ENCODE measurements around the gene TRIOBP. TPM values are rescaled to one million over a fixed set of nuclear protein-coding genes. Genes with fewer than 3 reads are reported as not detected.

TRIOBP gene
- total and polyA plus RNA-seq, 2 donors (not counting 3 experiments of a cell fraction or from before 2014, with no cell fraction given), result 60.6 to 104 TPM

DNA sequence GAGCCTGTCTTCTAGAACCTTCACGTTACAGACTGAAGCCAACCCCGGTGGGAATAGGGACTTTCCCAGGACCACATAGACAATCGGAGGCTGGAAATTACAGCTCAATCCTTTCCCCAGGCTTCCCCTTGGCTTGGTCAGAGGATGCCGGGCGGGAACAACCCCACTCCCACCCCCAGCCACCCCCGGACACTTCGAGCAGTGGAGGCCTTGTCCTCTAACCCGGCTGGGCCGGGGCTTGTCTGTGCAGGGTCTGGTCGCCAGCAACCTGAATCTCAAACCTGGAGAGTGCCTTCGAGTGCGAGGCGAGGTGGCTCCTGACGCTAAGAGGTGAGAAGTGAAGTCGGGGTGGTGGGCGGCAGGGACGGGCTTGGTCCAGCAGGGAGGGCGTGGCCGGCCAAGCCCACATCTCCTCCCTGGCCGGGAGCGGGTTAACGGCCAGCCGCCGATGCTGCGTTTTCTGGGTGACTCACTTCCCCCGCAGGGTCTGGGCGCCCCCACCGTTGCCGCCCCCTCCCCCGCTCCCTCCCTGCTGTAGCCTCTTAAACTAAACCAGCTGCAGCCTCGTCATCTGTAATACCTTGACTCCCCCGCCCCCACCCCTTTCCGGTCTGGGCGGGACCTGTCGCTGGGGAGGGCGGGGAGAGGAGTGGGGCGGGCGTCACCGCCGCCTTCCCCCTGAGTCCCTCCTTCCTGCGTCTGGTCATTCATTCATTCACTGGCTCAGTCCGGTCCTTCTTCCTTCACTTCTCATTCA lies 19.9 kb upstream of the TRIOBP start:
- TF ChIP-seq POLR2AphosphoS5 (IDR thresholded peaks at IDR 0.05; ENCODE audit: insufficient read depth, low read depth, low read length) (peak; percentile 95), POLR2A (IDR thresholded peaks at IDR 0.05; ENCODE audit: low read depth, low read length) (peak; percentile 81), FOS (IDR thresholded peaks at IDR 0.05; ENCODE audit: borderline replicate concordance, insufficient read depth, low read length) (peak; percentile 71), EZH2 (IDR thresholded peaks at IDR 0.05; ENCODE audit: borderline replicate concordance, low read depth, low read length, severe bottlenecking) (no peak)
- peaks cover 9% of the 10 kb centered on the region for H3K4me1 ChIP-seq (ENCODE audit: control insufficient read depth, extremely low read depth, insufficient read depth, low read length)
- peak overlapping the region; percentile 80 for H3K4me2 ChIP-seq (ENCODE audit: insufficient read depth, low read length)
- intact Hi-C loops (cut with micrococcal nuclease) (loop anchor here (1.0 to 5.0 kb wide), 3 partner anchors 9 to 115 kb away; partner anchors contain the start of genes CDC42EP1 and NOL12), dilution Hi-C loops (cut with MboI; ENCODE audit: extremely low pct_ligation_motif_present, low sequenced_read_pairs) (no loop called here)
- FAIRE-seq, result peak; percentile 96
- H3K36me3 ChIP-seq (ENCODE audit: control insufficient read depth in 2 of 2, extremely low read depth in 1 of 2, insufficient read depth in 2 of 2, low read length in 2 of 2), result peaks cover 7 to 8% of the 10 kb centered on the region in 2 experiments
- H3K27ac ChIP-seq (ENCODE audit: insufficient read depth, low read depth, low read length), result peak overlapping the region; percentile 81
- ChIA-PET CTCF (interaction anchor here (1.0 to 4.0 kb wide), 5 partner anchors 9 to 33 kb away, joined by 3 to 70 read pairs (median 14); partner anchors contain the start of genes NOL12 and PDXP), POLR2A (interaction anchor here (0.6 to 1.1 kb wide), 2 partner anchors 18 to 53 kb away, joined by 5 to 7 read pairs; no protein-coding TSS in a partner anchor)
- H4K20me1 ChIP-seq (replicated peaks; ENCODE audit: control insufficient read depth, extremely low read depth, insufficient read depth, low read length), result no peaks in the 10 kb centered on the region
- H2AFZ ChIP-seq (ENCODE audit: low read depth, low read length), result no peak overlapping the region
- peak overlapping the region; percentile 63 to 80 (median 66) for H3K4me3 ChIP-seq (replicated peaks in 1 of 3; ENCODE audit: insufficient read depth in 1 of 3, low read depth in 1 of 3, low read length in 3 of 3)
- H3K9me1 ChIP-seq (replicated peaks; ENCODE audit: control insufficient read depth, extremely low read depth, insufficient read depth, low read length), result no peaks in the 10 kb centered on the region
- H3K9me3 ChIP-seq (replicated peaks; ENCODE audit: control insufficient read depth, insufficient read depth, low read length), result no peaks in the 10 kb centered on the region
- H3K79me2 ChIP-seq (ENCODE audit: control insufficient read depth, insufficient read depth, low read length), result peaks cover 28% of the 10 kb centered on the region
- TSS peak; percentile 95 for BruUV-seq (replicated peaks)
- H3K9ac ChIP-seq (replicated peaks; ENCODE audit: extremely low read depth, insufficient read depth, low read length), result peak overlapping the region; percentile 58
- no peaks in the 10 kb centered on the region for H3K27me3 ChIP-seq (ENCODE audit: control insufficient read depth in 2 of 2, insufficient read depth in 2 of 2, low read length in 2 of 2)
- peak; percentile 95 for DNase-seq (ENCODE audit: low read depth, low spot score)

DNA sequence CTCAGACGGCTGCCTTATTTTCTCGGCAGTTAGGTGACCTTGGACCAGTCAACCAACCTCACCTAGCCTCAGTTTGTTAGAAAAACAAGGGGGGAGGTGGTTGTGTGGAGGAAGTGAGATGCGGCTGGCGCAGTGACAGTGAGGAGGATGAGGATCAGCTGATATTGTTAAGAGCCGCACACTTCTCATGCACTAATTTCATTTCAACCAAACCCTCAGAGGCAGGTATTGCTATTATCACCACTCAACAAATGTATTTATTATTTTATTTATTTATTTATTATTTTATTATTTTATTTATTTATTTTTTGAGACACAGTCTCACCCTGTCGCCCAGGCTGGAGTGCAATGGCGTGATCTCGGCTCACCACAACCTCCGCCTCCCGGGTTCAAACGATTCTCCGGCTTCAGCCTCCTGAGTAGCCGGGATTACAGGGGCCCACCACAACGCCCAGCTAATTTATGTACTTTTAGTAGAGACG lies 19.3 kb upstream of the TRIOBP start:
- ChIA-PET CTCF (interaction anchor here (1.0 to 4.0 kb wide), 5 partner anchors 8 to 34 kb away, joined by 3 to 70 read pairs (median 14); partner anchors contain the start of genes NOL12 and PDXP), POLR2A (interaction anchor here (0.6 to 1.1 kb wide), 2 partner anchors 19 to 54 kb away, joined by 5 to 7 read pairs; no protein-coding TSS in a partner anchor)
- H4K20me1 ChIP-seq (replicated peaks; ENCODE audit: control insufficient read depth, extremely low read depth, insufficient read depth, low read length), result no peaks in the 10 kb centered on the region
- H3K9ac ChIP-seq (replicated peaks; ENCODE audit: extremely low read depth, insufficient read depth, low read length), result peak overlapping the region; percentile 58
- TF ChIP-seq POLR2A (IDR thresholded peaks at IDR 0.05; ENCODE audit: low read depth, low read length), result no peak
- TF ChIP-seq MYC (IDR thresholded peaks at IDR 0.05; ENCODE audit: low read depth, low read length), result no peak
- TF ChIP-seq POLR2AphosphoS5 (IDR thresholded peaks at IDR 0.05; ENCODE audit: insufficient read depth, low read depth, low read length), result no peak
- TF ChIP-seq, protein P1, sequence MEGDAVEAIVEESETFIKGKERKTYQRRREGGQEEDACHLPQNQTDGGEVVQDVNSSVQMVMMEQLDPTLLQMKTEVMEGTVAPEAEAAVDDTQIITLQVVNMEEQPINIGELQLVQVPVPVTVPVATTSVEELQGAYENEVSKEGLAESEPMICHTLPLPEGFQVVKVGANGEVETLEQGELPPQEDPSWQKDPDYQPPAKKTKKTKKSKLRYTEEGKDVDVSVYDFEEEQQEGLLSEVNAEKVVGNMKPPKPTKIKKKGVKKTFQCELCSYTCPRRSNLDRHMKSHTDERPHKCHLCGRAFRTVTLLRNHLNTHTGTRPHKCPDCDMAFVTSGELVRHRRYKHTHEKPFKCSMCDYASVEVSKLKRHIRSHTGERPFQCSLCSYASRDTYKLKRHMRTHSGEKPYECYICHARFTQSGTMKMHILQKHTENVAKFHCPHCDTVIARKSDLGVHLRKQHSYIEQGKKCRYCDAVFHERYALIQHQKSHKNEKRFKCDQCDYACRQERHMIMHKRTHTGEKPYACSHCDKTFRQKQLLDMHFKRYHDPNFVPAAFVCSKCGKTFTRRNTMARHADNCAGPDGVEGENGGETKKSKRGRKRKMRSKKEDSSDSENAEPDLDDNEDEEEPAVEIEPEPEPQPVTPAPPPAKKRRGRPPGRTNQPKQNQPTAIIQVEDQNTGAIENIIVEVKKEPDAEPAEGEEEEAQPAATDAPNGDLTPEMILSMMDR (IDR thresholded peaks at IDR 0.05; ENCODE audit: extremely low read depth in 1 of 2, insufficient read depth in 1 of 2, low read depth in 1 of 2, low read length in 2 of 2), result no peak
- TF ChIP-seq MAX (IDR thresholded peaks at IDR 0.05; ENCODE audit: insufficient read depth, insufficient read length), result no peak
- no peak for TF ChIP-seq EZH2 (IDR thresholded peaks at IDR 0.05; ENCODE audit: borderline replicate concordance, low read depth, low read length, severe bottlenecking)
- no peak for TF ChIP-seq FOS (IDR thresholded peaks at IDR 0.05; ENCODE audit: borderline replicate concordance, insufficient read depth, low read length)
- TF ChIP-seq JUN (IDR thresholded peaks at IDR 0.05; ENCODE audit: borderline replicate concordance, insufficient read depth, insufficient read length, low read depth), result no peak
- no peak for TF ChIP-seq GATA2 (IDR thresholded peaks at IDR 0.05; ENCODE audit: insufficient read depth, insufficient read length, low read depth, low read length)
- dilution Hi-C loops (cut with MboI; ENCODE audit: extremely low pct_ligation_motif_present, low sequenced_read_pairs) (no loop called here), intact Hi-C loops (cut with micrococcal nuclease) (loop anchor here (1.0 to 5.0 kb wide), 3 partner anchors 9 to 115 kb away; partner anchors contain the start of genes CDC42EP1 and NOL12)
- H3K9me3 ChIP-seq (replicated peaks; ENCODE audit: control insufficient read depth, insufficient read depth, low read length), result no peaks in the 10 kb centered on the region
- DNase-seq (ENCODE audit: low read depth, low spot score), result no peak
- FAIRE-seq, result no peak
- no peak overlapping the region for H2AFZ ChIP-seq (ENCODE audit: low read depth, low read length)
- peaks cover 28% of the 10 kb centered on the region for H3K79me2 ChIP-seq (ENCODE audit: control insufficient read depth, insufficient read depth, low read length)
- no peaks in the 10 kb centered on the region for H3K9me1 ChIP-seq (replicated peaks; ENCODE audit: control insufficient read depth, extremely low read depth, insufficient read depth, low read length)
- no peaks in the 10 kb centered on the region for H3K27me3 ChIP-seq (ENCODE audit: control insufficient read depth in 2 of 2, insufficient read depth in 2 of 2, low read length in 2 of 2)
- H3K4me3 ChIP-seq (replicated peaks in 1 of 3; ENCODE audit: insufficient read depth in 1 of 3, low read depth in 1 of 3, low read length in 3 of 3), result peak overlapping the region; percentile 35 to 80 (median 63)
- peaks cover 7 to 8% of the 10 kb centered on the region in 2 experiments for H3K36me3 ChIP-seq (ENCODE audit: control insufficient read depth in 2 of 2, extremely low read depth in 1 of 2, insufficient read depth in 2 of 2, low read length in 2 of 2)
- peak overlapping the region; percentile 80 for H3K4me2 ChIP-seq (ENCODE audit: insufficient read depth, low read length)
- H3K4me1 ChIP-seq (ENCODE audit: control insufficient read depth, extremely low read depth, insufficient read depth, low read length), result peaks cover 9% of the 10 kb centered on the region
- no TSS peak for BruUV-seq (replicated peaks)
- peak overlapping the region; percentile 58 for H3K27ac ChIP-seq (ENCODE audit: insufficient read depth, low read depth, low read length)

Measured in endothelial cell of umbilical vein (primary cell).